GDM1 (cell line): Measurements from ENCODE around the gene MARCHF6.
A peak's percentile ranks its signal among the peaks of the same experiment; 100 is the strongest.
"Not testable (repeated sequence)": the region's sequence is repeated elsewhere in the genome, so short reads cannot be mapped to it uniquely, and the experiment has no call there.

Experiments
- DNase-seq: peaks from one replicate; lab custom pipeline; 2025; lab: John Stamatoyannopoulos, UW

The MARCHF6 gene, protein sequence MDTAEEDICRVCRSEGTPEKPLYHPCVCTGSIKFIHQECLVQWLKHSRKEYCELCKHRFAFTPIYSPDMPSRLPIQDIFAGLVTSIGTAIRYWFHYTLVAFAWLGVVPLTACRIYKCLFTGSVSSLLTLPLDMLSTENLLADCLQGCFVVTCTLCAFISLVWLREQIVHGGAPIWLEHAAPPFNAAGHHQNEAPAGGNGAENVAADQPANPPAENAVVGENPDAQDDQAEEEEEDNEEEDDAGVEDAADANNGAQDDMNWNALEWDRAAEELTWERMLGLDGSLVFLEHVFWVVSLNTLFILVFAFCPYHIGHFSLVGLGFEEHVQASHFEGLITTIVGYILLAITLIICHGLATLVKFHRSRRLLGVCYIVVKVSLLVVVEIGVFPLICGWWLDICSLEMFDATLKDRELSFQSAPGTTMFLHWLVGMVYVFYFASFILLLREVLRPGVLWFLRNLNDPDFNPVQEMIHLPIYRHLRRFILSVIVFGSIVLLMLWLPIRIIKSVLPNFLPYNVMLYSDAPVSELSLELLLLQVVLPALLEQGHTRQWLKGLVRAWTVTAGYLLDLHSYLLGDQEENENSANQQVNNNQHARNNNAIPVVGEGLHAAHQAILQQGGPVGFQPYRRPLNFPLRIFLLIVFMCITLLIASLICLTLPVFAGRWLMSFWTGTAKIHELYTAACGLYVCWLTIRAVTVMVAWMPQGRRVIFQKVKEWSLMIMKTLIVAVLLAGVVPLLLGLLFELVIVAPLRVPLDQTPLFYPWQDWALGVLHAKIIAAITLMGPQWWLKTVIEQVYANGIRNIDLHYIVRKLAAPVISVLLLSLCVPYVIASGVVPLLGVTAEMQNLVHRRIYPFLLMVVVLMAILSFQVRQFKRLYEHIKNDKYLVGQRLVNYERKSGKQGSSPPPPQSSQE

DNA sequence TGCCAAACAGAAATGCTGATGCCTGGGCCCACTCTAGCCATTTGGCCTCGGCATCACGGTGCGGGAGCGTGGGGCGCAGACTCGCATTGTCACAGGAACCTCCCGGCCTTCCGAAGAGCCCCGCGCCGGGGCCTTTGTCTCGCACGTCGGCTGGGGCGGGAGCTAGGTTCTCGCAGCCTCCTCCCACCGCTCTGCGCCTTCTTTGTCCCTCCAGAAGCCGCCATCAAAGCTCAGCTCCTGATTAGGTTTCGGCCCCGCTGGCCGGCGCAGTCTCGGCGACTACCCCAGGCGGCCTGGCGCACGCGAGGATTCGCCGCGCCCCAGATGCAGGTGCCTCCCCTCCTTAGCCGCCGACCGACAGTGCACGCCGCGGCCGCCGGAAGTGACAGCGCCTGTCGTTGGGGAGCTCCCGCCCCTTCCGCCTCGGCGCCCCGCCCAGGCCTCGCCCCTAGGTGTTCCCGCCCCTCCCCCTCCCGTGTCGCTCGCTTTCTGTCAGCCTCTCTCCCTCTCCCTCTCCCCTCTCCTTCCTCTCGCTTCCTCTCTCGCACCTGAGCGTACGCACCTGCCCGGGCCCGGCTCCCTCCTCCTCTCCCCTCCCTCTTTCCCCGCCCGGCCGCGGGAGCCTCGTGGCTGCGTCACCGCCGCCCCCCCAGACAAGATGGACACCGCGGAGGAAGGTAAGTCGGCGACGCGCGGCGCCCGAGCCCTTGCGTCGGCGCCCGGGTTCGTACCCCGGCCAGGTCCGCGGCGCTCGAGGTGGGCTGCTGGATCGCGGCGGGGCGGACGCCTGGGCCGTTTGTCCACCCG lies at the start of gene MARCHF6:
MARCHF6 (plus strand) TSS at position 455 of the 807 bp plus-strand sequence; CDS start at position 659, 204 bp downstream.
- DNase-seq, result peak; percentile 92

DNA sequence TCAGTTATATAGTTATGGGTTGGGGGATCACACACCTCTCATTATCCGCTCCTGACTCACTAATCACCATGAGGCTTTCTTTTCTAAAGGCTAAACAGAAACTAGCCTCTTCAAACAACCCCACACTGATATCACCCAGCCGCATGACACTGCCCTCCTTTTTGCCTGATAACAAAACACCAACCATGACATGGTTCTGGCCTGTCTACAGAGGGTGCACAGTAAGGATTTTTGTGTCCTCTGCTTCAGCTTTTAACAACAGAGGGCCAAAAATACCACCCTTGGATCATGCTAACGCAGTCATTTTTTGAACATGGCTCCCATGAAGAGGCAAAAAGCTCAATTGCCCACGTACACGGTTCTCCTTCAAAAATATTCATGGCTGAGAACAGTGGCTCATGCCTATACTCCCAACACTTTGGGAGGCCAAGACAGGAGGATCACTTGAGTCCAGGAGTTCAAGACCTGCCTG lies 49.8 kb upstream of the MARCHF6 start:
- DNase-seq, result no peak

GRCh38 chr5:10304932-10305331 lies 48.6 kb upstream of the MARCHF6 start:
- DNase-seq, result no peak

DNA sequence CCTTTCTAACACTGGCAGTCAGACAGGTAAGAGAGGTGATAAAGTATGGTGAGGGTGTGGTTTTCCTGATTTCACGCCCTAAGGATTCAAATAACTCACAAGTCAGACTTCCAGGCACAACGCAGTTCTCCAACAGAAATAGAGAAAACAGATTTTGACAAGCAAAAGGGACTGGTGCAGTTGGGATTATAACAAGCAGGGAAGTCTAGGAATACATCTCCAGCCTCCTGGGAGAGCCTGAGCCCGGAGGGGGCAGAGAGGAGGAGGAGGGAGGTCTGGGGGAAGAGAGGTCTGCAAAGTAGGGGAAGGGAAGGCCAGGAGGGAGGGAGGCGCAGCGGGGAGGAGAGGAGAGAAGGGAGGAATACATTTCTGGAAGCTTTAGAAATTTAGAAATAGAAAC lies 47.4 kb upstream of the MARCHF6 start:
- no peak for DNase-seq

DNA sequence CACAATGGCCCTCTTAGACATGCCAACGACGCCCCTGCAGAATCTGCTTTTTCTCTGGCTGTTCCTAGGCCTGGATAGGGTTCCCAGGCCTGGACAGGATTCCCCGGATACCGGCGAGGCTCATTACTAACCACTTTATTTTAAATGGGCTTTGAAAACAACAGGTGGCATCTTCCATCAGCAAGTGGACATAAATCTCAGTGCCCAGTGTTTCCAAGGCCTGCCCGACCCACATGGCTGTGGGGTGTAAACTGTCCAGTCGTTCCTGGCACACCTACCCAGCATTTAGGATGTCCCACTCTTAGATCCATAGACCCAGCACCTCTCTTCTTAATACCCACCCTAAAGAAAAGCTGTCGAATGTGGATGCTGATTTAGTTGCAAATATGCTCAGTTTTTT lies 46.7 kb upstream of the MARCHF6 start:
- no peak for DNase-seq

DNA sequence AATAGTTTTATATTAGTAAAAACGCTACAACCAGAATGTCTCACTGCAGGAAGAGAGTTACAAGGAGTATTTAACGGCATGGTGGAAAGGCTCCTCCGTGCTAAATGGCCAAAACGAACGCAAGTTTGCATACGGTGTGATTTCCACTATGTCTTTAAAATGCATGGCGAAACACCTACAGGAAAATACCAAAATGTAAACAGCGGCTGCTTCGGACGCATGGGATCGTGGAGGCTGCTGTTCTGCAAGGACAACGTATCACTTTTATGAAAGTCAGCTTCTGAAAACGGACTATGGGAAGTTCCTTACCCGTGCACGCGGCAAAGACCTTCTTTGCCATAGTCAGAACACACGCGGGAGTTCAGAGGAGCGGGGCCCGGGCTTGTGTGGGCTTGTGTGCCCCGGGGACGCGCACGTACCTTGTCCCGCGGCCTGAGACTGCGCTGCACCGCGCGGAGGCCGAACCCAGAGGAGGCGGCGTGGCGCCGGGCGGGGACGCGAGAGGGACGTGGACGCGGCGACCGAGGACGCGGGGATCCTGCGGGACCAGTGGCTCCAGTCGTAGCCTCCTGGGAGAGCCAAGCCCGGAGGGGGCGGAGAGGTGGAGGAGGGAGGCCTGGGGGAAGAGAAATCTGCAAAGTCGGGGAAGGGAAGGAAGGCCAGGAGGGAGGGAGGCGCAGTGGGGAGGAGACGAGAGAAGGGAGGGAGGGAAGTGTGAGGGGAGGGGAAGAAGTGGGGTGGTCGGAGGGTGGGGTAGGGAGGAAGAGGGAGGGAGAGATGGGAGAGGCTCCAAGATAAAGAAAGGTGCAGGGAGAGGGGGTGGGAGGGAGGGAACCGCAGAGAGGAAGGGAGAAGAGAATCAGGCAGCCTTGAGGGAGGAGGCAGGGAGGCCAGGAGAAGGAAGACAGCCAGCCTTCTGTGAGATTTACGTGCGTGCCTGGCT lies 46.0 kb upstream of the MARCHF6 start, which contains the start of gene CMBL:
CMBL (minus strand) TSS at position 697 of the 943 bp plus-strand sequence. CDS start 17,140 bp downstream, outside the sequence.
- no peak for DNase-seq

GRCh38 chr5:10308844-10309243 lies 44.7 kb upstream of the MARCHF6 start:
- no peak for DNase-seq

DNA sequence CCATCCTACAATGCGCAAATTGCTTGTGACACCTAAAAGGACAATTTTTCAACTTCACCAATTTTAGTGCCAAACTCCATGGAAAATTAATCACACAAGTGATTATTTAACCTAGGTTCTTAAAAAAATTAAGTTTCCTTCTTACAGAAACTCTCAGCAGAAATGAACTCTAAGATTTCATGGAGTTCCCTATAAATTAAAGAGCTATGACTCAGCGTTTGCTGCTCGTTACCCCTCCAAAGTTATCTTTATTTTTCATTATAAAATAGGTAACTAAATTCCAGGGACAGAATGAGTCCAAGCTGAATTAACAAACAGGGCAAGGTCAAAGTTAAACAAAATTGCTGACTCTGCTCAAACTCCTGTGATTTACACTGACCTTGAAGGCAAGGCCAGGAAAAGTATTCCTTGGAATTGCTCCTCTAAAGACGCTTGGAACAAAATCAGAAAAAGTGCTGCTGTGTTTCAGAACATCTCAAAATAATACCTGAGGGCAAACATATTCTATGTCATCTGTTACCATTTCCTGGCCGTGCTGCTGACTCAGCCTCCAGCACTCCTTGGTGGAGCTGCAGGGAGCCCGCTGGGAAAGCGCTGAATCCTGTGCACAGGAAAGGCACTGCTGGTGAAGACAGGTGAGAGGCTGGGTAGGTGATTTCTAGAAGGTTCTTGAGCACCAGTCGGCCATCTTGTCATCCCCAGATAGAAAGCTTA lies 43.3 kb upstream of the MARCHF6 start:
- no peak for DNase-seq

DNA sequence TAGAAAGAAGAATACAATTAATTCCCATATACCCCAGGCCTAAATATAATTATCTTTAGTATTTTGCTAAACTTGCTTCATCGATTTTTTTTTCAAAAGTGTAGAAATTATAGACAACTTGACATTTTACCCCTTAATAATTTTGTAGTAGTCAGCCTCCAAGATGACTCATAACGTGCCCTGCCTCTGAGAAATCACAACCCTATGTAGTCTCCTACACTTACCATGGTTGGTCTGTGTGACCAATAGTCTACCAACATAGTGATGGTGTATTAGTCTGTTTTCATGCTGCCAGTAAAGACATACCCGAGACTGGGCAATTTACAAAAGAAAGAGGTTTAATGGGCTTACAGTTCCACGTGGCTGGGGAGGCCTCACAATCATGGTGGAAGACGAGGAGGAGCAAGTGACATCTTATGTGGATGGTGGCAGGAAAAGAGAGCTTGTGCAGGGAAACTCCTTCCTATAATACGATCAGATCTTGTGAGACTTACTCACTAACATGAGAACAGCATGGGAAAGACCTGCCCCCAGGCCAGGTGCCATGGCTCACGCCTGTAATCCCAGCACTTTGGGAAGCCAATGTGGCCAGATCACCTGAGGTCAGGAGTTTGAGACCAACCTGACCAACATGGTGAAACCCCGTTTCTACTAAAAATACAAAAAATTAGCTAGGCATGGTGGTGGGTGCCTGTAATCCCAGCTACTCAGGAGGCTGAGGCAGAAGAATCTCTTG lies 42.5 kb upstream of the MARCHF6 start:
- DNase-seq, result not testable (repeated sequence)

- no peak for DNase-seq
Observed at GRCh38 chr5:10311595-10312425, 41.7 kb upstream of the MARCHF6 start.

DNA sequence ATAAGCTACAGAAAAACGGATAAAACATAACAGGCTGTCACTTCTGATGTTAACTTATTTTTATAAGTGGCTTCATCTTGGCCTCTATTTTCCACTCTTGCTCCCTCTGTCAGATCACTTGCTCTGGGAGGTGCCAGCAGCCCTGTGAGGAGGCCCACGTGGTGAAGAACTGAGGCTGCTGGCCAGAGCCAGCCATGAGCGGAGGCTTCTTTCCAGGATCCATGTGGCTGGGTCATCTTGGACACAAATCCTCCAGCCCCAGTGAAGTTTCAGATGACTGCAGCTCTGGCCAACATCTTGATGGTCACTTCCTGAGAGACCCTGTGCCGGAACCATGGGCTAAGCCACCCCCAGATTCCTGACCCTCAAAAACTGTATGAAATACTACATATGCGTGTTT lies 38.3 kb upstream of the MARCHF6 start:
- DNase-seq, result no peak

- no peak for DNase-seq
Observed at GRCh38 chr5:10315824-10316509, 37.5 kb upstream of the MARCHF6 start.

- DNase-seq, result no peak
Observed at GRCh38 chr5:10317825-10318682, 35.4 kb upstream of the MARCHF6 start.

DNA sequence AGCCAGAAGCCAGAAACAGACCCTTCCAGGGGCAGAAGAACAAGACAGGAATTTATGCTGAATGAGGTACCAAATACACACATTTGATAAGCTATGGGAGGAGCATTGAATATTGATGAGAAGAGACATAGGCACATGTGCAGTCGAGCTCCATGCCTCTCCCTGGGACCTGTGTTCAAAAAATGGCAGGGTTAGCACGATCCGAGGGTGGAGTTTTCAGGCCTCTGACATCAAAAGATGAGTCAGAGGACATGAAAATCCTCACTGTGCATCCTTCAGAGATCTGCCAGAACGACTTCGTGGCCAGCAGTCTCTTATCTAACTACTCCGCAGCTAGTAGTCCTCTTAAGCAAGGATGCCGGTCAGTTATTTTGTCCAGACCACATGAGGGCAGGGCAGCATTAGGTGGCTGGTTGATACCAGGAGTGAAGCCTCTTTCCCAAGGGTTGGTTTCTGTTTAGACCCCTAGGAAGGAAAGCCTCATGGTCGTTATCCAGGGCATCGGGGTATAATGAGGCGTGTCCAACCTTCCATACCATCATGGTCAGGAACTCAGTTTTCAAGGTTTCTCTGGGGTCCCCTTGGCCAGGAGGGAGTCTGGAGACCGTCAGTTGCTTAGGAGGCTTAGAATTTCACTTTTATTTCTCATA lies 34.2 kb upstream of the MARCHF6 start:
- DNase-seq, result no peak

DNA sequence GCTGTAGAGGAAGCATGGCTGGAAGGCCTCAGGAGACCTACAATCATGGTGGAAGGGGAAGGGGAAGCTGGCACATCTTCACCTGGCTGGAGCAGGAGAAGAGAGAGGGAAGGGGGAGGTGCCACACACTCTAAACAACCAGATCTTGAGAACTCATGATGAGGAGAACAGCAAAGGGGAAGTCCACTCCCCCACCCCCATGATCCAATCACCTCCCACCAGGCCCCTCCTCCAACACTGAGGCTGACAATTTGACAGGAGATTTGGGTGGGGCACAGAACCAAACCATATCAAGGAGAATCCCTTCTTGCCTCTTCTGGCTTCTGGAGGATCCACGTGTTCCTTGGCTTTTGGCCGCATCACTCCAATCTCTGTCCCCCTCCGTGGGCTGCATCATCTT lies 32.7 kb upstream of the MARCHF6 start:
- DNase-seq, result no peak

DNA sequence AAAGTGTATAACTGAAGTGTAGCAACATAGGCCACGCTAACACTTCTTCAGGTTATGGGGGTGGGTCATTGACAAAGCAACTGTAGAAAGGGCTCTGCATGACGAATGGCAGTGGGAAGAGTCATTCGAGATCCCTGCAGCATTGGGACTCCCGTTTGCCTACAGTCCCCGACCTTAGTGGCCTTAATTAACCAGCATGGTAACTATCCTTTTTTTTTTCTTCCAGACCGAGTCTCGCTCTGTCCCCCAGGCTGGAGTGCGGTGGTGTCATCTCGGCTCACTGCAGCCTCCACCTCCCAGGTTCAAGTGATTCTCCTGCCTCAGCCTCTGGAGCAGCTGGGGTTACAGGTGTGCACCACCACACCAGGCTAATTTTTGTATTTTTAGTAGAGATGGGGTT lies 31.6 kb upstream of the MARCHF6 start:
- DNase-seq, result no peak
